Activated CD8-positive, alpha-beta memory T cell treated with anti-CD3 and anti-CD28 coated beads for 24 hours (primary cell): Measurements from ENCODE around the gene GAGE10.

Experiments used
- DNase-seq: peaks from one replicate; pipeline ENCODE4 v3.0.0-alpha.2; 2020

Gene GAGE10

GRCh38 chrX:49303346-49303745, at the start of gene GAGE10:
Gene GAGE10 (plus strand): TSS chrX:49303646. CDS start chrX:49304860, 1,214 bp downstream.
- DNase-seq = no peak

- DNase-seq = no peak
Observed at GRCh38 chrX:49254639-49255038, 48.8 kb upstream of the GAGE10 start.

DNA sequence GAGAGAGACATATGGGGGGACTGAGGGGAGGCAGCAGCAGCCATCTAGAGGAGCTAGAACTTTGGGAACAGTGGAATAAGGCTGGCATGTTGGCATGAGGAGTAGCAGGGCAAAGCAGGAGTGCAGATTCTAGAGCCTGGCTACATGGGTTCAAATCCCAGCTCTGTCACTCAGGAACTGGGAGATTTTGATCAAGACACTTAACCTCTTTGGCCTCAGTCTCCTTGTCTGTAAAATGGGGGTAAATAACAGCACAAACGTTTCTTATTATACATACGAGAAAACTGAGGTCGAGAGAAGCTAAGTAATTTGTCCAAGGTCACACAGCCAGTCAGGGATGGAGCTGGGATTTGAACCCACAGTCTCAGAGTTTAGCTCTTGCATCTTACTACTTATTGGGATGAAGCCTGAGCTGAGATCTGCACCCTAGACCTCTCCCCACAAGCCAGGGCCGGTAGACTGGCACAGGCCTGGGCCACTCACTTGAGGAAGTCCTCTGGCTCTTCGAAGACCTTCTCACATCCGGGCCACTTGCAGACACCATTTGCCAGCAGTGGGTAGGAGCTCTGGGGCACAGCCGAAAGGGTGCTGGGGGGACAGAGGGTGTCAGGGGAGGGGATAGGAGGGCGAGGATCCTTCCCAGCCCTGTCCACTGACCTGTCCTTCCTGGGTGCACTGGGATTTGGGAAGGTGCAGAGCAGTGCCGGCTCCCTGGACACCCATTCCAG, 47.0 kb upstream of the GAGE10 start:
- DNase-seq = no peak

GRCh38 chrX:49257074-49257790, 46.2 kb upstream of the GAGE10 start:
- no peak for DNase-seq

- no peak for DNase-seq
Observed at GRCh38 chrX:49257846-49258748, 45.3 kb upstream of the GAGE10 start.

- DNase-seq = no peak
Observed at GRCh38 chrX:49258749-49259124, 44.7 kb upstream of the GAGE10 start.

GRCh38 chrX:49260221-49260985, 43.0 kb upstream of the GAGE10 start:
- DNase-seq = no peak

GRCh38 chrX:49262603-49263002, 40.8 kb upstream of the GAGE10 start:
- no peak for DNase-seq

DNA sequence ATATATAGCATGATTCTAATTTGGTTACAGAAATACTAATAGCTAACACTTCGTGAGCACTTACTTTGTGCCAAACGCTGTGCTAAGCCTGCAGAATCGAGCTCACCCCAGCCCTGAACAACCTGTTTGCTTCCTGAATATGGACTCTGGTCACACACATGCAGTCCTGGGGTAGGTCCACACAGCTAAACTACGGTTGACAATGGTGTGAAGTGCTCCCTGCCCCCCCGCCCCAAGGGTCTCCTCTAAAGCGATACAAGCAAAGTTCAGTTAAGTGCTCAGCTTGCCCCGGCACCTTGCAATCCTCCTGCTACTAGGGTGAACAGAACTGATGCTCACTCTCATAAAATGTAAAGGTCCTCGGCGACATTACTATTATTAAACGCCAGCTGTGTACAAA, 39.8 kb upstream of the GAGE10 start:
- no peak for DNase-seq

GRCh38 chrX:49264460-49264859, 39.0 kb upstream of the GAGE10 start, which contains the start of gene FOXP3:
Gene FOXP3 (minus strand): TSS chrX:49264710. CDS start chrX:49258505, 6,205 bp downstream.
- DNase-seq = no peak

GRCh38 chrX:49266523-49267445, 36.7 kb upstream of the GAGE10 start:
- DNase-seq = no peak

DNA sequence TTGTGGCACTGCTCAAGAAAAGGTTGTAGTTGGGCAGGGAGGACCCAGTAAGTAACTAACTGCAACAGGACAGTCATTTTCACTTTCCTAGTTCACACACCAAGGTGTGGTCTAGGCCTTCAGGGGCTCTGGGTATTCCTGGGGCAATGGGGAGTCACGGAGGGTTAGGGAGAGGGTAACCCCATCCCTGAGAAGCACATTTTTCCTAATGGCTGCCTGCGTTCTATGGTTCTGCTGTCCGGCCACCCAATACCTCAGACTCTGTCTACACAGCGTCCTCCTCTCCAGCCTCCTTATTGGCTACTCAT, 34.8 kb upstream of the GAGE10 start:
- no peak for DNase-seq

GRCh38 chrX:49269010-49269766, 34.3 kb upstream of the GAGE10 start:
- DNase-seq = peak; percentile 92

- DNase-seq = no peak
Observed at GRCh38 chrX:49269767-49270248, 33.6 kb upstream of the GAGE10 start, which contains the start of gene PPP1R3F. Gene PPP1R3F (plus strand): TSS chrX:49269793. CDS start chrX:49269870, 77 bp downstream.

DNA sequence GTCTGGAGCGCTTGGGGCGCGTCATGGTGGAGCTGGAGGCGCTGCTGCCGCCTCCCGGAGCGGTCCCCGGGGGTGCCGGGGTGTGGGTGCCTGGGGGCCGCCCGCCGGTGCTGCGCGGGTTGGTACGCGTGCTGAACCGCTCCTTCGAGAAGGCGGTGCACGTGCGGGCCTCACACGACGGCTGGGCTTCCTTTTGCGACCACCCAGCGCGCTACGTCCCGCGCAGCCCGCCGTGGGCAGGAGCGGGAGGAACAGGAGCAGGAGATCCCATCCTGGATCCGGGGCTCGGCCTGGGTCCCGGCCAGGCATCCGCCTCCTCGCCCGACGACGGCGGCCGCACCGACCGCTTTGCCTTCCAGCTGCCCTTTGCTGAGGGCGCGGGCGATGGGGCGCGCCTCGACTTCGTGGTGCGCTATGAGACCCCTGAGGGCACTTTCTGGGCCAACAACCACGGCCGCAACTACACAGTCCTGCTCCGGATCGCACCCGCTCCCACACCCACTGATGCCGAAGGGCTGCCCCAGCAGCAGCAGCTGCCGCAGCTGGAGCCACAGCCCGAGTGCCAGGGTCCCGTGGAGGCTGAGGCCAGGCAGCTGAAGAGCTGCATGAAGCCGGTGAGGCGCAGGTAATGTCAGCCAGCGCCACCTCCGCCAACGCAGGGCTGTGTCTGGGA, 33.1 kb upstream of the GAGE10 start:
- no peak for DNase-seq

DNA sequence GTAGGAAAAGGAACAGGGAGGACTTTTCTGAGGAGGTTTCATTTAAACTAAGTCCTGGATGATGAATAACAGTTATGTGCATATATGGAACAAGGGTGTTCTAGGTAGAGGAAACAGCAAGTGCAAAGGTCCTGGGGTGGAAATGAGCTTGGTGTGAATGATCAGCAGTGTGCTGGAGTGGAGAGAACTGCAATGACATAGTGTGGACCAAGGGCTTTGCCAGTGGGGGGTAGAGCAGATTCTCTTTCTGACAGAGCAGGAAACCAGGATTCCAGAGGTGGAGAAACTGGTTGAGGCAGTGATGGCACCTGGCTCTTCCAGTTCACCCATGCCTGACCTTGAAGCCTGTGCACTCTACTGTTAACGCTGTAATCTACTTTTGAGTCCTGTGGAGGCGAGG, 32.1 kb upstream of the GAGE10 start:
- DNase-seq = no peak

DNA sequence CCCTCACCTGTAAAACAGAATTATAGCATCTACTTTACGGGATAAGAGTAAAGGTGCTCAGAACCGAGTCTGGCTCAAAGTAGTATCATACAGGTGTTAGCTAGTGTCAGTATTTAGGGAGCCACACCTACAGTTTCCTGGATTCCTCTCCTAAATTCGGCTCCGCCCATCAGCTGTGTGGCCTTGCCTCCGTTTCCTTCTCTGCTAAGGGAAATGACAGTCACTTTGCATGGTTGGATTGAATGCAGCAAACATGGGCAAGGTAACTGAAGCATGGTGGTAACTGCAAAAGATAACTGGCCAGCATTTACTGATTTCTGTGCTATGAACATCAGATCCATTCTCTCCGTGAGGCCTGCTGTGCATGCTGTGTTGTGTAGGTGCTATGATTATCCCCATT, 31.0 kb upstream of the GAGE10 start:
- no peak for DNase-seq

- DNase-seq = no peak
Observed at GRCh38 chrX:49273181-49273727, 30.2 kb upstream of the GAGE10 start.

- no peak for DNase-seq
Observed at GRCh38 chrX:49276207-49276606, 27.2 kb upstream of the GAGE10 start.
